LNCaP clone FGC (cell line): ENCODE data around the gene RUFY3.

ENCODE experiments used
- DNase-seq: peaks from one replicate; pipeline ENCODE4 v3.0.0-alpha.2; 2011; ENCODE audit warnings: low read depth
- H3K4me3 ChIP-seq: 2 replicates; pipeline ENCODE4 v1.5.1; 2011; ENCODE audit warnings: mild to moderate bottlenecking, low read depth, low read length, control low read depth
- TF ChIP-seq, protein P1 (sequence below): IDR thresholded peaks from 2 replicates; pipeline ENCODE4 v1.5.1; 2012; ENCODE audit warnings: mild to moderate bottlenecking; ENCODE audit not compliant: control insufficient read depth, insufficient read depth; ENCODE audit errors: extremely low read depth

The RUFY3 gene, protein sequence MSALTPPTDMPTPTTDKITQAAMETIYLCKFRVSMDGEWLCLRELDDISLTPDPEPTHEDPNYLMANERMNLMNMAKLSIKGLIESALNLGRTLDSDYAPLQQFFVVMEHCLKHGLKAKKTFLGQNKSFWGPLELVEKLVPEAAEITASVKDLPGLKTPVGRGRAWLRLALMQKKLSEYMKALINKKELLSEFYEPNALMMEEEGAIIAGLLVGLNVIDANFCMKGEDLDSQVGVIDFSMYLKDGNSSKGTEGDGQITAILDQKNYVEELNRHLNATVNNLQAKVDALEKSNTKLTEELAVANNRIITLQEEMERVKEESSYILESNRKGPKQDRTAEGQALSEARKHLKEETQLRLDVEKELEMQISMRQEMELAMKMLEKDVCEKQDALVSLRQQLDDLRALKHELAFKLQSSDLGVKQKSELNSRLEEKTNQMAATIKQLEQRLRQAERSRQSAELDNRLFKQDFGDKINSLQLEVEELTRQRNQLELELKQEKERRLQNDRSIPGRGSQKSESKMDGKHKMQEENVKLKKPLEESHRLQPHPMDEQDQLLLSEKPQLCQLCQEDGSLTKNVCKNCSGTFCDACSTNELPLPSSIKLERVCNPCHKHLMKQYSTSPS

DNA sequence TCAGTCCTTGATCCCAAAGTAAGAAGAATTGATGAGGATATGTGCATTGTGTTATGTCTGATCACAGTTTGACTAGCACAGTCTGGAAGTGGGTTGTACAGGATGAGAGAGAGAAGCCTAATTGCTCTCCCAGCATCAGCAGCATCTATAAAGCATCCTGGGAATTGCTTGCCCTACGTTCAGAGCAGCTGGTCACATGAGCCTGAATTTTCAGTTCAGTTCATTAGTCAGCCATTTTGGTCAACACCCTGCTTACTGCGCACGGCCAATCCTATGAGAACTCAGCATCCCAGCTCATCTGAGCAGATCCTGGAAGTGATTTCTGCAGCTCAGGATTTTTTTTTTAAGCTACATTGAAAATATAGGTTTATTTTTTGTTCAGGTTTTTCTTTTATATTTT, at the start of gene RUFY3:
Gene RUFY3 (plus strand): TSS at position 218 of the 400 bp plus-strand sequence. CDS start 610 bp downstream, outside the sequence.
- DNase-seq: no peak
- TF ChIP-seq, protein P1, sequence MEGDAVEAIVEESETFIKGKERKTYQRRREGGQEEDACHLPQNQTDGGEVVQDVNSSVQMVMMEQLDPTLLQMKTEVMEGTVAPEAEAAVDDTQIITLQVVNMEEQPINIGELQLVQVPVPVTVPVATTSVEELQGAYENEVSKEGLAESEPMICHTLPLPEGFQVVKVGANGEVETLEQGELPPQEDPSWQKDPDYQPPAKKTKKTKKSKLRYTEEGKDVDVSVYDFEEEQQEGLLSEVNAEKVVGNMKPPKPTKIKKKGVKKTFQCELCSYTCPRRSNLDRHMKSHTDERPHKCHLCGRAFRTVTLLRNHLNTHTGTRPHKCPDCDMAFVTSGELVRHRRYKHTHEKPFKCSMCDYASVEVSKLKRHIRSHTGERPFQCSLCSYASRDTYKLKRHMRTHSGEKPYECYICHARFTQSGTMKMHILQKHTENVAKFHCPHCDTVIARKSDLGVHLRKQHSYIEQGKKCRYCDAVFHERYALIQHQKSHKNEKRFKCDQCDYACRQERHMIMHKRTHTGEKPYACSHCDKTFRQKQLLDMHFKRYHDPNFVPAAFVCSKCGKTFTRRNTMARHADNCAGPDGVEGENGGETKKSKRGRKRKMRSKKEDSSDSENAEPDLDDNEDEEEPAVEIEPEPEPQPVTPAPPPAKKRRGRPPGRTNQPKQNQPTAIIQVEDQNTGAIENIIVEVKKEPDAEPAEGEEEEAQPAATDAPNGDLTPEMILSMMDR: no peak
- H3K4me3 ChIP-seq: no peak within 1 kb of the TSS

DNA sequence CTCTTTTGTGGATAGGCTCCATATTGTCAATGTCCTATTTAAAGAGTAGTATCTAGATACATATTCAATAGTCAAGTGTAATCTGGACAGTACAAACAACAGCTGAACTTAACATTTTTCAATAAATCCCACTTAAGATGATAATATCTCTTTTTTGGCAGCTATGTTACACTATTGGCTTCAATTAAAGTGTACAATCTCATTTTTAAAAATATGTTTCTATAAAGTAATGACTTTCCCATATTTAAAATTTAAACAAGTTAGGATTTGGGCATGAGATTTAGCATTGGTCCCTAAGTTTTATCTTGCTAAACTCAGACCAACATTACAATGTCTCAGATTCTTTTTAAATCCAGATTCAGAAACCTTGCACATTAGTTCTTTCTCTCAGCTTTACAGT, 47.6 kb upstream of the RUFY3 start:
- H3K4me3 ChIP-seq: no peak overlapping the region
- no peak for DNase-seq
- TF ChIP-seq, protein P1: no peak

DNA sequence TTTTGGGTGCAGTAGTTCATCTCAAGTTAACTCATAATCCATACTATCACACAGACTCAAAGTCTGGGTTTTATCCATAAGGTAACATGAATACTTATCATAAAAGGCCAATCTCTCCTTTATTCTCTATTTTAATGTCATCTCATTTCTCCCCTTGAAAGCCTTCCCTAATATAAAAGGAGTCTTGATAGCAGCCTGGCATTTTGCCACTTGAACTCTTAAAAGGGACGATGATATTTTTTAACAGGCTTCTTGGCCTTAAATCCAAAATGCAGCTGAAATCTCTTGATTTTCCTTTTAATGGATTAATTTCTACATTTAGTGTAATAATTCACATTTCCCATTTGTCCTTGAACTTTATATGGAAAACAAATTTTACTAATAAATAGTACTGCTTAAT, 47.0 kb upstream of the RUFY3 start:
- no peak overlapping the region for H3K4me3 ChIP-seq
- TF ChIP-seq, protein P1: no peak
- no peak for DNase-seq

DNA sequence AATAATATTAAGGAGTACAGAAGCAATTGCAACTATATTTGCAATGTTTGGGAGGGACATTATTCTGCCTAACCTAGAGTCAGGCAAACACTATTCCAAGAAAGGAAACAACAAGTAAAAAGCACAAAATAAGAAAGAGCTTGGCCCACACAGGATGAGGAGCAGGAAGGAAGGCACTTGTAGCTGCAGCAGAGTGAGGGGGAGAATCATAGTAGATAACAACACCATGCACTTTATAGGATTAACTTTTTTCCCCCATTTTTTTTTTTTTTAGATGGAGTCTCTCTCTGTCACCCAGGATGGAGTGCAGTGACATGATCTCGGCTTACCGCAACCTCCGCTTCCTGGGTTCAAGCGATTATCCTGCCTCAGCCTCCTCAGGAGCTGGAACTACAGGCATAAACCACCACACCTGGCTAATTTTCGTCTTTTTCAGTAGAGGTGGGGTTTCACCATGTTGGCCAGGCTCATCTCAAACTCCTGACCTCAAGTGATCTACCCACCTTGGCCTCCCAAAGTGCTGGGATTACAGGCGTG, 45.1 kb upstream of the RUFY3 start:
- DNase-seq: no peak
- no peak overlapping the region for H3K4me3 ChIP-seq
- TF ChIP-seq, protein P1: no peak

DNA sequence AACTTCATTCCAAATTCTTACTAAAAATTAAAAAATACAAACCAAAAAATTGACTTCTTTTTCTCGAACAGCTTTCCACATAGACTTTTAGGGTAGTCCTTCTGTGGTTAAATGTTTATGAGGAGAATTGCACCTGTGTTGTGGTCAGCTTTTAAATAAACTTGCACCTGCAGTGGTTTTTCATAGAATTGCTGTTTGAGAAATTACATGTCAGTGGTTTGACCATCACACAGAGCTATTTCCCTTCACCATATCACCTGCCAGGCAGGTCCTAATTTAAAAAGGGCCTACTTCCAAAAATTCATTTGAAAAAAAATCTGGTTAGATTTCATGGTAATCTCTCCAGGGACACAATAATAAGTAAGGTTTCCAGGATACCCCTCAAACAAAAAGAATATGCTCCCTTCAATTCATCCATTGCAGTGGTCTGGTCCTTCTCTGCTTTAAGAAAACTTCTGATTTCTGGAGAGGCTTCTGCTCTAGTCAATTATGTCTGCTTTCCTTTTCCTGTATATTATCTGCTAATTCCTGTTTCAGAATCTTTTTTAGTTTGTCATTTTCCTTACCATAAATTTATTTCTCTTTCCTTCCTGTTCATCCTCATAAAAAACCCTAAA, 43.3 kb upstream of the RUFY3 start:
- DNase-seq: no peak
- TF ChIP-seq, protein P1: no peak
- no peak overlapping the region for H3K4me3 ChIP-seq

DNA sequence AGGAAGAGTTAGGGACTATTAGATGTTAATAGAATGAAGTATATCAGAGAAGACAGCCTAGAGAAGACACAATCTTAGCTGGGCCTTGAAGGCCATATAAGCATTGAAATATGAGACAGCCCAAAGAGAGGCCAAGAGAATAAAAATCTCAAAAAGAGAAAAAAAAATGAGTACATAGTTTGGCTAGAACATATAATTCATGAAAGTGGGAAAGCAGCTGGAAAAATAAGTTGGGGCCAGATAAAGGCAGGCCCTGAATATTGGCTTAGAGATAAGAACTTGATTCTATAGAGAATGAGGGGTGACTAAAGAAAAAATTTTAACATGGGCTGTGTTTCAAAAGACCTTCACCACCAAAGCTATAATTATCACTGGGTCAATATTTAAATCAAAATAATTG, 40.8 kb upstream of the RUFY3 start:
- TF ChIP-seq, protein P1: no peak
- DNase-seq: no peak
- no peak overlapping the region for H3K4me3 ChIP-seq
